ENCODE data around the gene ARL4C. TPM values are rescaled to one million over a fixed set of nuclear protein-coding genes. Genes with fewer than 3 reads are reported as not detected.

ARL4C gene
- polyA plus RNA-seq, 1 of the 3 experiments (the other 2 are of a cell fraction), result 24.0 TPM

DNA sequence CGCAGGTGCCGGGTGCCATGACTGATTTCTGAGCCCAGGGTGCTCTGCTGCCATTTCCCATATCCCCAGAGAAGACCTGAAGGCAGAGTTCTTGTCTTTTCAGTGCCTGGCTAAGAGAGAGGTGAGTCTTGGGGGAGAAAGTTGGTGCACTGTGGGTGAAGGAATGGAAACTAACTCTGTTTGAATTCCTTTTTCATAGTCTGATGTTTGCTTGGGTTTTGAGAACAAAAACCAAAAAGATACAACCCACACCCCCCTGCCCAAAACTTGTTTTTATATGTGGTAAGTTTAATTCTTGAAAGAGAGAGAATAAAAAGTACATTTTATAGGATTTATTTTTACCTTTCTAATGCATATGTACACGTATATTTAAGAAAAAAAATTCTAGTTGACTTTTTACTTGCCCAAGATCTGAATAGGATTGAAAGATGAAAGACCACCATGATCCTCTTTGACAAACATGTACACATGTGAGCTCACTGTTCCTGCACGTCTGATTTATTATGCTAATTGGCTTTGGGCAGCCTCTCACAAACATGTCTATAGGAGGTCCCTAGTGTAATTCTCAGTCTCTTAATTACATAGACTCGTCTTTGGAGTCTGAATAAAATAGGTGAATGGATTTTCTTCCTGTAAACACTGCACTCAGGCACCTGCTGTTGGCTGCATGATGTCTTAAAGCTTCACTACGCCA lies 46.3 kb downstream of the ARL4C start:
- POLR2A ChIA-PET, result no interaction called here
- 0 out of 4 replicates have a peak, but pooled peaks cover 0 to 4% of the 10 kb centered on the region in 2 experiments for H3K4me1 ChIP-seq (ENCODE audit: control insufficient read depth in 1 of 2, insufficient read depth in 2 of 2, low read depth in 1 of 2, low read length in 1 of 2)

DNA sequence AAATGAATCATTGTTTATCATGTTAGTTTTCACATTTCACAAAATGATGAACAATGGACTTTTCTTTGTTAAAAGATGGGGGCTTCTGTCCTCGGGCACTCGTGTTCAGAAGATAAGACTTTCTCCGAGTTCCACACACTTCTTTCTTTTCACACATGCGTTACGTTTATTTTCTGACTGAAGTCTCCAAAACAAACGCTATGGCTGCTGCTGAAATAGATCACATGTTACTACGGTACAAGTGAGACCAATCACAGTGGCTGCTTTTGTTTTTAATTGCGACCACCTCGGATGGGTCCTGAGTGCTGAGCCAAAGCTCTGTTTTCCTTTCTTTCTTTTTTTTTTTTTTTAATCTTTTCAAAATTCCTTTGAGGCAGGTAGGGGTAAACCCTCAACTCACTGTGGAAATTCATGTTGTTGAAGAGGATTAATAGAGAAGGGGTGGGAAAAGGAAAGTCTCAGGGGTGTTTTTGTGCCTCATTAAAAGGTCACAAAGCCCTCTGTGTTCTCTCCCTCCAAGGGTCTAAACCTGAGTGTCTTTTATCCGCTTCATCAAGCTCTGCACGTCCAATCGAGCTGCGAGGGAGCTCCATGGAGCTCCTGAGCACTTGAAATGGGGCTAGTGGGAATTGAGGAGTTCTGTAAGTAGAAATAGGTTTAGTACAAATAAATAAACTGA lies 48.2 kb downstream of the ARL4C start:
- H3K9ac ChIP-seq, result no peak overlapping the region
- no peak overlapping the region for H3K4me2 ChIP-seq
- no peak for DNase-seq
- no peaks in the 10 kb centered on the region for H3K79me2 ChIP-seq (ENCODE audit: insufficient read depth)
- 83% methylated on average over 13 of the region's 13 CpGs for WGBS (ENCODE audit: low lambda C conversion rate)
- POLR2A ChIA-PET, result no interaction called here
- H4K20me1 ChIP-seq (ENCODE audit: insufficient read depth), result no peaks in the 10 kb centered on the region
- no peaks in the 10 kb centered on the region for H3K9me2 ChIP-seq
- no peak overlapping the region for H2AFZ ChIP-seq (ENCODE audit: low read depth)
- H3F3A ChIP-seq (replicated peaks; ENCODE audit: insufficient read depth), result peaks cover 11% of the 10 kb centered on the region
- TF ChIP-seq, protein P1, sequence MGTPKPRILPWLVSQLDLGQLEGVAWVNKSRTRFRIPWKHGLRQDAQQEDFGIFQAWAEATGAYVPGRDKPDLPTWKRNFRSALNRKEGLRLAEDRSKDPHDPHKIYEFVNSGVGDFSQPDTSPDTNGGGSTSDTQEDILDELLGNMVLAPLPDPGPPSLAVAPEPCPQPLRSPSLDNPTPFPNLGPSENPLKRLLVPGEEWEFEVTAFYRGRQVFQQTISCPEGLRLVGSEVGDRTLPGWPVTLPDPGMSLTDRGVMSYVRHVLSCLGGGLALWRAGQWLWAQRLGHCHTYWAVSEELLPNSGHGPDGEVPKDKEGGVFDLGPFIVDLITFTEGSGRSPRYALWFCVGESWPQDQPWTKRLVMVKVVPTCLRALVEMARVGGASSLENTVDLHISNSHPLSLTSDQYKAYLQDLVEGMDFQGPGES (IDR thresholded peaks at IDR 0.05; ENCODE audit: low read depth, low read length), result no peak
- TF ChIP-seq FOXM1 (IDR thresholded peaks at IDR 0.05; ENCODE audit: low read depth) (no peak), NFIC (IDR thresholded peaks at IDR 0.05; ENCODE audit: borderline replicate concordance) (no peak), ELF1 (IDR thresholded peaks at IDR 0.05) (no peak), FOXJ3 (CRISPR knock-in tag; IDR thresholded peaks at IDR 0.05) (no peak), TAF1 (IDR thresholded peaks at IDR 0.05; ENCODE audit: borderline replicate concordance, low read depth, low read length) (no peak), SMC3 (IDR thresholded peaks at IDR 0.05; ENCODE audit: low read depth, low read length) (no peak), RCOR1 (IDR thresholded peaks at IDR 0.05; ENCODE audit: low read length) (no peak), GATA2 (CRISPR knock-in tag; IDR thresholded peaks at IDR 0.05) (no peak)
- TF ChIP-seq, protein P2, sequence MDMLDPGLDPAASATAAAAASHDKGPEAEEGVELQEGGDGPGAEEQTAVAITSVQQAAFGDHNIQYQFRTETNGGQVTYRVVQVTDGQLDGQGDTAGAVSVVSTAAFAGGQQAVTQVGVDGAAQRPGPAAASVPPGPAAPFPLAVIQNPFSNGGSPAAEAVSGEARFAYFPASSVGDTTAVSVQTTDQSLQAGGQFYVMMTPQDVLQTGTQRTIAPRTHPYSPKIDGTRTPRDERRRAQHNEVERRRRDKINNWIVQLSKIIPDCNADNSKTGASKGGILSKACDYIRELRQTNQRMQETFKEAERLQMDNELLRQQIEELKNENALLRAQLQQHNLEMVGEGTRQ (IDR thresholded peaks at IDR 0.05; ENCODE audit: borderline replicate concordance, low read depth, low read length), result no peak
- TF ChIP-seq, protein P3, sequence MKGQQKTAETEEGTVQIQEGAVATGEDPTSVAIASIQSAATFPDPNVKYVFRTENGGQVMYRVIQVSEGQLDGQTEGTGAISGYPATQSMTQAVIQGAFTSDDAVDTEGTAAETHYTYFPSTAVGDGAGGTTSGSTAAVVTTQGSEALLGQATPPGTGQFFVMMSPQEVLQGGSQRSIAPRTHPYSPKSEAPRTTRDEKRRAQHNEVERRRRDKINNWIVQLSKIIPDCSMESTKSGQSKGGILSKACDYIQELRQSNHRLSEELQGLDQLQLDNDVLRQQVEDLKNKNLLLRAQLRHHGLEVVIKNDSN (IDR thresholded peaks at IDR 0.05; ENCODE audit: borderline replicate concordance, low read depth), result no peak
- TF ChIP-seq, protein P4, sequence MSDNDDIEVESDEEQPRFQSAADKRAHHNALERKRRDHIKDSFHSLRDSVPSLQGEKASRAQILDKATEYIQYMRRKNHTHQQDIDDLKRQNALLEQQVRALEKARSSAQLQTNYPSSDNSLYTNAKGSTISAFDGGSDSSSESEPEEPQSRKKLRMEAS (IDR thresholded peaks at IDR 0.05; ENCODE audit: low read depth), result no peak
- TF ChIP-seq, protein P5, sequence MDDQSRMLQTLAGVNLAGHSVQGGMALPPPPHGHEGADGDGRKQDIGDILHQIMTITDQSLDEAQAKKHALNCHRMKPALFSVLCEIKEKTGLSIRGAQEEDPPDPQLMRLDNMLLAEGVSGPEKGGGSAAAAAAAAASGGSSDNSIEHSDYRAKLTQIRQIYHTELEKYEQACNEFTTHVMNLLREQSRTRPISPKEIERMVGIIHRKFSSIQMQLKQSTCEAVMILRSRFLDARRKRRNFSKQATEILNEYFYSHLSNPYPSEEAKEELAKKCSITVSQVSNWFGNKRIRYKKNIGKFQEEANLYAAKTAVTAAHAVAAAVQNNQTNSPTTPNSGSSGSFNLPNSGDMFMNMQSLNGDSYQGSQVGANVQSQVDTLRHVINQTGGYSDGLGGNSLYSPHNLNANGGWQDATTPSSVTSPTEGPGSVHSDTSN (IDR thresholded peaks at IDR 0.05), result no peak
- no peaks in the 10 kb centered on the region for H3K27me3 ChIP-seq (ENCODE audit: insufficient read depth)
- no peaks in the 10 kb centered on the region for H3K9me3 ChIP-seq
- CTCF ChIA-PET, result interaction anchor here (0.7 to 2.1 kb wide), 2 partner anchors 18 to 285 kb away, joined by 3 to 5 read pairs; no protein-coding TSS in a partner anchor
- H3K27ac ChIP-seq (ENCODE audit: low read depth in 2 of 2, low read length in 1 of 2), result no peak overlapping the region
- no peak overlapping the region for H3K4me3 ChIP-seq (ENCODE audit: low read depth in 2 of 2, low read length in 1 of 2)
- H3K36me3 ChIP-seq (replicated peaks in 1 of 2; ENCODE audit: control insufficient read depth in 1 of 2, insufficient read depth in 2 of 2, low read length in 1 of 2), result no peaks in the 10 kb centered on the region
- 0 out of 4 replicates have a peak, but pooled peaks cover 0 to 4% of the 10 kb centered on the region in 2 experiments for H3K4me1 ChIP-seq (ENCODE audit: control insufficient read depth in 1 of 2, insufficient read depth in 2 of 2, low read depth in 1 of 2, low read length in 1 of 2)

More for the DNA sequence above, 46.3 kb downstream of the ARL4C start:
- Histone ChIP-seq H3K9me3 (no peaks in the 10 kb centered on the region), H3K27ac (ENCODE audit: low read depth in 2 of 2, low read length in 1 of 2) (no peak overlapping the region), H3K4me2 (no peak overlapping the region), H3K9ac (no peak overlapping the region), H3K9me2 (no peaks in the 10 kb centered on the region), H3F3A (replicated peaks; ENCODE audit: insufficient read depth) (peaks cover 2% of the 10 kb centered on the region), H4K20me1 (ENCODE audit: insufficient read depth) (no peaks in the 10 kb centered on the region), H2AFZ (ENCODE audit: low read depth) (no peak overlapping the region), H3K36me3 (replicated peaks in 1 of 2; ENCODE audit: control insufficient read depth in 1 of 2, insufficient read depth in 2 of 2, low read length in 1 of 2) (no peaks in the 10 kb centered on the region), H3K27me3 (ENCODE audit: insufficient read depth) (no peaks in the 10 kb centered on the region), H3K79me2 (ENCODE audit: insufficient read depth) (no peaks in the 10 kb centered on the region), H3K4me3 (ENCODE audit: low read depth in 2 of 2, low read length in 1 of 2) (no peak overlapping the region)
- 71% methylated on average over 6 of the region's 6 CpGs for WGBS (ENCODE audit: low lambda C conversion rate)
- no peak for TF ChIP-seq SMC3 (IDR thresholded peaks at IDR 0.05; ENCODE audit: low read depth, low read length)
- no peak for TF ChIP-seq MXI1 (IDR thresholded peaks at IDR 0.05; ENCODE audit: low read depth, low read length)
- no peak for TF ChIP-seq EZH2phosphoT487 (IDR thresholded peaks at IDR 0.05; ENCODE audit: borderline replicate concordance, low read depth)
- TF ChIP-seq, protein P1 (IDR thresholded peaks at IDR 0.05; ENCODE audit: low read depth, low read length), result no peak
- TF ChIP-seq RAD21 (IDR thresholded peaks at IDR 0.05; ENCODE audit: low read length), result no peak
- no peak for TF ChIP-seq GABPA (IDR thresholded peaks at IDR 0.05; ENCODE audit: low read depth)
- TF ChIP-seq, protein P4 (IDR thresholded peaks at IDR 0.05; ENCODE audit: low read depth), result no peak
- no peak for TF ChIP-seq SIN3A (IDR thresholded peaks at IDR 0.05; ENCODE audit: borderline replicate concordance, low read depth, low read length)
- TF ChIP-seq TEAD4 (IDR thresholded peaks at IDR 0.05; ENCODE audit: borderline replicate concordance, insufficient read depth), result no peak
- DNase-seq, result no peak
- CTCF ChIA-PET, result interaction anchor here (1.3 kb wide), 1 partner anchor 45 kb away, joined by 3 read pairs; no protein-coding TSS in a partner anchor

Data from SK-N-SH (cell line).